Measurements from ENCODE around the gene OR2L8.

OR2L8 gene

DNA sequence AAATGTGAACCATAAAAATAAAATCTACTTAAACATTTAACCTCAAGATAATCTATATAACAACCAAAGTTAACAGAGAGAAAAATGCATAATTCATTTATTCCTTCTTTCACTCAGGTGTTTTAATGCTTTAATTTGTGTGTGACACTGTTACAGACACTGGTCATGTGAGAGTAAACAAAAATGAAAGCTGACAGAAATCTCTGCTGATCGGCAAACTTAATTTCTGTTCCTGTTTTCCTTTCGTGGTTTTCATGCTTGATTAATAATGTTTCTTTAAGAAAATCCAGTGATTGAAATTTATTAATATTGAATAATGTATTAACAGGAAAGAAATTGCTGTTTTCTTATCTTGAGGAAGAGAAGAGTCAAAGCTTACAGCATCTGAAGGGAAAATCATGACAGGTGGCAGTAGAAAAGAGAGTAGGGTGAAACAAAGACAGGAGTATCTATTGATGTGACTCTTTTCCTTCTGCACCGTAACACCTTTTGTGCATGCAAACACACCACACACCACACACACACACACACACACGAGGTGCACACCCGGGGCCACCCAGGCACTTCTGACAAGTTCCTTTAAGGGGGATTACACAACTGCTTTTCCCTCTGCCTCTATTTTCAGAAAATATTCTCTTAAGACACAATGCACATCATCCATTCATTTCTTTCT lies 18.0 kb downstream of the OR2L8 start:
- no peak for FAIRE-seq

DNA sequence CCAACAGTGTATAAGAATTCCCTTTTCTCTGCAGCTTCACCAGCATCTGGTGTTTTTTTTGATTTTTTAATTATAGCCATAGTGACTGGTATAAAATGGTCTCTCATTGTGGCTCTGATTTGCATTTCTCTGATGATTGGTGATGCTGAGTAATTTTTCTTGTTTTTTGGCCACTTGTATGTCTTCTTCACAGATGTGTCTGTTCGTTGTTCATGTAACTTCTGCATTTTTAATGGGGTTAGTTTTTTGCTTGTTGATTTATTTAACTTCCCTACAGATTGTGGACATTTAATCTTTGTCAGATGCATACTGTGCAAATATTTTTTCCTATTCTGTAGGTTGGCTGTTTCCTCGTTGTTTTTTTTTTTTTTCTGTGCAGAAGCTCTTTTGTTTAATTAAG lies 44.3 kb downstream of the OR2L8 start:
- DNase-seq (ENCODE audit: low spot score), result no peak
- no peak for FAIRE-seq

More for the DNA sequence above, 18.0 kb downstream of the OR2L8 start:
- no peak for DNase-seq (ENCODE audit: low spot score)

- no peak for DNase-seq (ENCODE audit: low spot score)
- no peak for FAIRE-seq
Measured at GRCh38 chr1:247998811-247999210, 50.2 kb downstream of the OR2L8 start.
